Measurements from ENCODE around the gene POLR1F.
"Not testable (repeated sequence)": the region's sequence is repeated elsewhere in the genome, so short reads cannot be mapped to it uniquely, and the experiment has no call there.

Gene POLR1F

GRCh38 chr7:19708397-19709248, at the start of gene POLR1F:
TSS of gene POLR1F (minus strand) at chr7:19709037. CDS start at chr7:19709016, 21 bp downstream.
- peak; percentile 89 for DNase-seq

GRCh38 chr7:19754521-19755116, 45.8 kb upstream of the POLR1F start:
- no peak for DNase-seq

GRCh38 chr7:19752020-19752419, 43.2 kb upstream of the POLR1F start:
- DNase-seq = no peak

GRCh38 chr7:19749658-19750057, 40.8 kb upstream of the POLR1F start:
- no peak for DNase-seq

- DNase-seq = no peak
These were observed 39.0 kb upstream of the POLR1F start for GRCh38 chr7:19747740-19748339.

GRCh38 chr7:19744075-19744474, 35.2 kb upstream of the POLR1F start:
- DNase-seq = no peak

GRCh38 chr7:19728716-19729115, 19.9 kb upstream of the POLR1F start:
- no peak for DNase-seq

- DNase-seq = no peak
These were observed 16.9 kb upstream of the POLR1F start for GRCh38 chr7:19725770-19726169.

GRCh38 chr7:19715499-19715898, 6.7 kb upstream of the POLR1F start:
- no peak for DNase-seq

- peak; percentile 36 for DNase-seq
These were observed 4.8 kb upstream of the POLR1F start for GRCh38 chr7:19713676-19714075.

GRCh38 chr7:19709249-19709578, 377 bp upstream of the POLR1F start:
- no peak for DNase-seq

- no peak for DNase-seq
These were observed 1.6 kb downstream of the POLR1F start for GRCh38 chr7:19707240-19707639.

GRCh38 chr7:19705663-19706062, 3.2 kb downstream of the POLR1F start:
- DNase-seq = no peak

GRCh38 chr7:19701471-19701870, 7.4 kb downstream of the POLR1F start:
- DNase-seq = no peak

- DNase-seq = no peak
These were observed 7.9 kb downstream of the POLR1F start for GRCh38 chr7:19700936-19701335.

- DNase-seq = no peak
These were observed 10.5 kb downstream of the POLR1F start for GRCh38 chr7:19698331-19698730.

GRCh38 chr7:19696926-19697325, 11.9 kb downstream of the POLR1F start:
- DNase-seq = no peak

- DNase-seq = no peak
These were observed 16.6 kb downstream of the POLR1F start for GRCh38 chr7:19692111-19692828.

GRCh38 chr7:19690736-19691135, 18.1 kb downstream of the POLR1F start:
- DNase-seq = no peak

GRCh38 chr7:19689130-19689529, 19.7 kb downstream of the POLR1F start:
- not testable (repeated sequence) for DNase-seq

- DNase-seq = no peak
These were observed 27.2 kb downstream of the POLR1F start for GRCh38 chr7:19681596-19681995.

GRCh38 chr7:19677180-19677579, 31.7 kb downstream of the POLR1F start:
- DNase-seq = no peak

GRCh38 chr7:19675816-19676215, 33.0 kb downstream of the POLR1F start:
- DNase-seq = no peak
